ENCODE data around the gene IQCF2.
"Not testable (repeated sequence)": the region's sequence is repeated elsewhere in the genome, so short reads cannot be mapped to it uniquely, and the experiment has no call there.

IQCF2 gene

GRCh38 chr3:51876186-51876585 lies 14.8 kb downstream of the IQCF2 start:
- no peak for DNase-seq (ENCODE audit: low read depth, low spot score)

- DNase-seq (ENCODE audit: low read depth, low spot score), result no peak
Observed at GRCh38 chr3:51879937-51880336, 18.5 kb downstream of the IQCF2 start.

GRCh38 chr3:51886447-51886846 lies 25.0 kb downstream of the IQCF2 start:
- no peak for DNase-seq (ENCODE audit: low read depth, low spot score)

- DNase-seq (ENCODE audit: low read depth, low spot score), result no peak
Observed at GRCh38 chr3:51887620-51888019, 26.2 kb downstream of the IQCF2 start.

GRCh38 chr3:51888463-51889105 lies 27.2 kb downstream of the IQCF2 start:
- no peak for DNase-seq (ENCODE audit: low read depth, low spot score)

GRCh38 chr3:51891242-51892039 lies 30.0 kb downstream of the IQCF2 start:
- DNase-seq (ENCODE audit: low read depth, low spot score), result no peak

- DNase-seq (ENCODE audit: low read depth, low spot score), result no peak
Observed at GRCh38 chr3:51894391-51894790, 33.0 kb downstream of the IQCF2 start.

- DNase-seq (ENCODE audit: low read depth, low spot score), result no peak
Observed at GRCh38 chr3:51894939-51895338, 33.5 kb downstream of the IQCF2 start.

- no peak for DNase-seq (ENCODE audit: low read depth, low spot score)
Observed at GRCh38 chr3:51896607-51897305, 35.3 kb downstream of the IQCF2 start.

- DNase-seq (ENCODE audit: low read depth, low spot score), result no peak
Observed at GRCh38 chr3:51897391-51897790, 36.0 kb downstream of the IQCF2 start.

GRCh38 chr3:51900043-51900442 lies 38.6 kb downstream of the IQCF2 start:
- DNase-seq (ENCODE audit: low read depth, low spot score), result not testable (repeated sequence)

- not testable (repeated sequence) for DNase-seq (ENCODE audit: low read depth, low spot score)
Observed at GRCh38 chr3:51902361-51902760, 40.9 kb downstream of the IQCF2 start.

- DNase-seq (ENCODE audit: low read depth, low spot score), result no peak
Observed at GRCh38 chr3:51904034-51904823, 42.8 kb downstream of the IQCF2 start.

GRCh38 chr3:51908026-51908425 lies 46.6 kb downstream of the IQCF2 start:
- DNase-seq (ENCODE audit: low read depth, low spot score), result no peak
